Stimulated activated CD8-positive, alpha-beta memory T cell treated with anti-CD3 and anti-CD28 coated beads, Interleukin-15, amount 100 ng/mL, for 48 hours (primary cell): ENCODE measurements around the gene PAK4.

Experiments used
- DNase-seq, 2 donors: peaks; one replicate each; pipeline ENCODE4 v3.0.0-alpha.2; 2020; ENCODE audit warnings: low read depth in 2 of 2

Gene PAK4

GRCh38 chr19:39180749-39181148, 55.2 kb downstream of the PAK4 start:
- DNase-seq = no peak

- no peak for DNase-seq
Measured at GRCh38 chr19:39181500-39182173, 56.1 kb downstream of the PAK4 start.

GRCh38 chr19:39182174-39182505, 56.6 kb downstream of the PAK4 start:
- DNase-seq = no peak

GRCh38 chr19:39183104-39183503, 57.5 kb downstream of the PAK4 start:
- DNase-seq = no peak

GRCh38 chr19:39186391-39186790, 60.8 kb downstream of the PAK4 start:
- no peak for DNase-seq

- no peak for DNase-seq
Measured at GRCh38 chr19:39187552-39187943, 62.0 kb downstream of the PAK4 start.

- no peak for DNase-seq
Measured at GRCh38 chr19:39188960-39189359, 63.4 kb downstream of the PAK4 start.

GRCh38 chr19:39190768-39191167, 65.2 kb downstream of the PAK4 start:
- no peak for DNase-seq

GRCh38 chr19:39192846-39193245, 67.3 kb downstream of the PAK4 start:
- no peak for DNase-seq

GRCh38 chr19:39193803-39194202, 68.2 kb downstream of the PAK4 start:
- DNase-seq = no peak

GRCh38 chr19:39194832-39195542, 69.4 kb downstream of the PAK4 start:
- no peak for DNase-seq

- no peak for DNase-seq
Measured at GRCh38 chr19:39195755-39196154, 70.2 kb downstream of the PAK4 start.

- no peak for DNase-seq
Measured at GRCh38 chr19:39196320-39196719, 70.7 kb downstream of the PAK4 start.

- DNase-seq = no peak
Measured at GRCh38 chr19:39196860-39197562, 71.4 kb downstream of the PAK4 start, which contains the start of gene NCCRP1. Gene NCCRP1 (plus strand): TSS chr19:39196964. CDS start chr19:39196983, 19 bp downstream.

GRCh38 chr19:39197808-39198207, 72.2 kb downstream of the PAK4 start:
- no peak for DNase-seq

GRCh38 chr19:39199025-39199424, 73.4 kb downstream of the PAK4 start:
- DNase-seq = no peak

- DNase-seq = no peak
Measured at GRCh38 chr19:39200066-39200802, 74.6 kb downstream of the PAK4 start.

GRCh38 chr19:39200803-39201115, 75.2 kb downstream of the PAK4 start:
- DNase-seq = no peak

- no peak for DNase-seq
Measured at GRCh38 chr19:39202998-39203355, 77.4 kb downstream of the PAK4 start.

GRCh38 chr19:39203372-39204341, 78.1 kb downstream of the PAK4 start, which contains the start of gene SYCN:
Gene SYCN (minus strand): TSS chr19:39204263. CDS start chr19:39204254, 9 bp downstream.
- no peak for DNase-seq

- no peak for DNase-seq
Measured at GRCh38 chr19:39205449-39205764, 79.8 kb downstream of the PAK4 start.
